Aorta (tissue), 5 donors: ENCODE measurements around the gene DNAJB14. TPM values are rescaled to one million over a fixed set of nuclear protein-coding genes. Genes with fewer than 3 reads are reported as not detected.

ENCODE experiments used
- ATAC-seq: fragments of 200-7000 bp; cut with Tn5 transposase; one replicate; pipeline ENCODE4 v1.9.1; 2022; ENCODE audit warnings: moderate library complexity; ENCODE audit not compliant: low FRiP score
- DNase-seq, 2 donors: peaks; one replicate each; pipeline ENCODE4 v3.0.0-alpha.2; 2020
- H3K27ac ChIP-seq, 2 donors: one replicate each; pipeline ENCODE4 v1.5.1; 2013; ENCODE audit warnings: low read length in 2 of 2, mild to moderate bottlenecking in 2 of 2, moderate library complexity in 2 of 2, control low read depth in 1 of 2, inconsistent platforms in 1 of 2, low read depth in 1 of 2
- H3K27me3 ChIP-seq, 2 donors: one replicate each; pipeline ENCODE4 v1.6.1; 2013; ENCODE audit warnings: control low read depth in 1 of 2, low read length in 1 of 2, mild to moderate bottlenecking in 1 of 2, moderate library complexity in 1 of 2; ENCODE audit not compliant: insufficient read depth in 2 of 2, control insufficient read depth in 1 of 2
- H3K36me3 ChIP-seq, 2 donors: one replicate each; pipeline ENCODE4 v1.6.1; 2013; ENCODE audit warnings: control low read depth in 1 of 2, low read length in 1 of 2, mild to moderate bottlenecking in 1 of 2; ENCODE audit not compliant: insufficient read depth in 2 of 2, control insufficient read depth in 1 of 2
- H3K4me1 ChIP-seq, 2 donors: one replicate each; pipeline ENCODE4 v1.6.1; 2013; ENCODE audit warnings: low read length in 2 of 2, control low read depth in 1 of 2, mild to moderate bottlenecking in 1 of 2, moderate library complexity in 1 of 2; ENCODE audit not compliant: insufficient read depth in 2 of 2, control insufficient read depth in 1 of 2
- H3K4me3 ChIP-seq, 2 donors: one replicate each; pipeline ENCODE4 v1.5.1; 2013; ENCODE audit warnings: low read length in 2 of 2, control low read depth in 1 of 2, mild to moderate bottlenecking in 1 of 2
- H3K9me3 ChIP-seq: one replicate; pipeline ENCODE4 v1.6.1; 2013; ENCODE audit warnings: mild to moderate bottlenecking, low read length; ENCODE audit not compliant: control insufficient read depth
- WGBS, 2 donors: extraction: QIAGEN DNeasy Blood & Tissue Kit; methylation state at CpG; one replicate each; pipeline ENCODE4 v1.1.7; 2013; 5-methylcytosine and 5-hydroxymethylcytosine counted together
- intact Hi-C, 2 donors: fragments of 100-400 bp; cut with DNase I; formaldehyde crosslinking; loops; one replicate each; pipeline versions ENCODE4 v1.14.2 to v1.15.0; 2022
- polyA plus RNA-seq, 2 donors: library from polyadenylated mRNA; stranded (reverse); fragments of 200-250 nt; gene quantifications; one replicate each; pipeline ENCODE4 v1.2.3, GENCODE V29; 2013
- total RNA-seq, 2 donors: library from RNA; stranded (reverse); fragmentation: NEBNext Ultra II Directional; extraction: Animal tissue kit (Norgen Biotek cat#: 25700); gene quantifications; one replicate each; pipeline ENCODE4 v1.2.1, GENCODE V29; 2021
- donor health status: healthy with polysubstance abuse.
- donor health status: Bipolar disorder and iron deficiency.
- donor health status: DM: no; HTN: no; CAD: no.
- donor health status: DM: no; HTN: no; CAD: no.
- donor health status: DM: yes; HTN: yes; CAD: no.

Gene DNAJB14
- total and polyA plus RNA-seq, 4 donors, result 12.4 to 58.6 (median 36.0) TPM

GRCh38 chr4:99921174-99921573, 25.2 kb downstream of the DNAJB14 start:
- 96 to 99% methylated on average over 3 of the region's 3 CpGs for WGBS, 2 donors
- Histone ChIP-seq H3K9me3 (no peaks in the 10 kb centered on the region), H3K27me3 (no peaks in the 10 kb centered on the region), H3K4me3 (no peak overlapping the region), H3K4me1 (no peaks in the 10 kb centered on the region), H3K36me3 (no peaks in the 10 kb centered on the region), H3K27ac (no peak overlapping the region)
- no peak for ATAC-seq
- DNase-seq, result no peak
- intact Hi-C loops, result no loop called here

- WGBS, 2 donors, result 96 to 97% methylated on average over 2 of the region's 2 CpGs
- intact Hi-C loops, result no loop called here
- H3K4me1 ChIP-seq, result no peaks in the 10 kb centered on the region
- H3K36me3 ChIP-seq, result no peaks in the 10 kb centered on the region
- H3K27me3 ChIP-seq, result no peaks in the 10 kb centered on the region
- DNase-seq, result no peak
- no peak for ATAC-seq
- no peak overlapping the region for H3K4me3 ChIP-seq
- H3K9me3 ChIP-seq, result no peaks in the 10 kb centered on the region
- H3K27ac ChIP-seq, result no peak overlapping the region
These were observed 27.8 kb downstream of the DNAJB14 start for GRCh38 chr4:99918656-99919055.

GRCh38 chr4:99917575-99917974, 28.8 kb downstream of the DNAJB14 start:
- H3K4me3 ChIP-seq, result no peak overlapping the region
- DNase-seq (no peak), ATAC-seq (no peak)
- H3K27me3 ChIP-seq, result no peaks in the 10 kb centered on the region
- WGBS, 2 donors, result 91 to 96% methylated on average over 3 of the region's 3 CpGs
- intact Hi-C loops, result no loop called here
- H3K9me3 ChIP-seq, result no peaks in the 10 kb centered on the region
- H3K36me3 ChIP-seq, result no peaks in the 10 kb centered on the region
- H3K27ac ChIP-seq, result no peak overlapping the region
- no peaks in the 10 kb centered on the region for H3K4me1 ChIP-seq

GRCh38 chr4:99915449-99915848, 31.0 kb downstream of the DNAJB14 start:
- DNase-seq, result no peak
- Histone ChIP-seq H3K27me3 (no peaks in the 10 kb centered on the region), H3K4me1 (no peaks in the 10 kb centered on the region), H3K4me3 (no peak overlapping the region), H3K27ac (no peak overlapping the region), H3K36me3 (no peaks in the 10 kb centered on the region), H3K9me3 (no peaks in the 10 kb centered on the region)
- no peak for ATAC-seq
- 91 to 97% methylated on average over 2 of the region's 2 CpGs for WGBS, 2 donors
- intact Hi-C loops, result no loop called here

- DNase-seq, result no peak
- 92 to 96% methylated on average over 16 of the region's 16 CpGs for WGBS, 2 donors
These were observed 51.4 kb downstream of the DNAJB14 start for GRCh38 chr4:99894998-99895397.

GRCh38 chr4:99894161-99894997, 52.0 kb downstream of the DNAJB14 start, which contains the start of gene LAMTOR3:
Gene LAMTOR3 (minus strand): TSS chr4:99894427. CDS start chr4:99893963, 464 bp downstream.
- H3K27me3 ChIP-seq, result no peaks in the 10 kb centered on the region
- H3K4me1 ChIP-seq, result peaks cover 0 to 4% of the 10 kb centered on the region in 2 donors
- DNase-seq (peak; percentile 95 to 96), ATAC-seq (peak; percentile 98)
- peak within 1 kb of the TSS; percentile 84 to 91 for H3K4me3 ChIP-seq
- H3K27ac ChIP-seq, result peak within 1 kb of the TSS in 1 of 2 donors; percentile 70
- H3K9me3 ChIP-seq, result no peaks in the 10 kb centered on the region
- no peaks in the 10 kb centered on the region for H3K36me3 ChIP-seq
- intact Hi-C loops, result loop anchor here (5.0 kb wide), 2 partner anchors 53 to 332 kb away; partner anchors contain the start of genes DNAJB14 (in 2 of the 2) and TRMT10A (in 1 of the 2)
- WGBS, 2 donors, result 2 to 3% methylated on average over 31 to 40 of the region's 40 CpGs

More at GRCh38 chr4:99894998-99895397, 51.4 kb downstream of the DNAJB14 start:
- H3K27me3 ChIP-seq, result no peaks in the 10 kb centered on the region
- no peak for ATAC-seq
- intact Hi-C loops, result loop anchor here (5.0 kb wide), 2 partner anchors 52 to 333 kb away; partner anchors contain the start of genes DNAJB14 (in 2 of the 2) and TRMT10A (in 1 of the 2)
- H3K4me1 ChIP-seq, result peaks cover 0 to 4% of the 10 kb centered on the region in 2 donors
- H3K27ac ChIP-seq, result no peak overlapping the region
- peak overlapping the region in 1 of 2 donors; percentile 84 for H3K4me3 ChIP-seq
- H3K9me3 ChIP-seq, result no peaks in the 10 kb centered on the region
- H3K36me3 ChIP-seq, result no peaks in the 10 kb centered on the region

- Histone ChIP-seq H3K27ac (peak overlapping the region in 1 of 2 donors; percentile 70), H3K4me1 (peaks cover 0 to 4% of the 10 kb centered on the region in 2 donors), H3K9me3 (no peaks in the 10 kb centered on the region), H3K36me3 (no peaks in the 10 kb centered on the region), H3K27me3 (no peaks in the 10 kb centered on the region), H3K4me3 (peak overlapping the region; percentile 84 to 91)
- DNase-seq, result no peak
- intact Hi-C loops, result loop anchor here (5.0 kb wide), 2 partner anchors 54 to 331 kb away; partner anchors contain the start of genes DNAJB14 (in 2 of the 2) and TRMT10A (in 1 of the 2)
- 1% methylated on average over 12 of the region's 12 CpGs for WGBS, 2 donors
- ATAC-seq, result no peak
These were observed 52.6 kb downstream of the DNAJB14 start for GRCh38 chr4:99893839-99894160.

GRCh38 chr4:99893029-99893428, 53.4 kb downstream of the DNAJB14 start:
- ATAC-seq (no peak), DNase-seq (no peak)
- H3K9me3 ChIP-seq, result no peaks in the 10 kb centered on the region
- no peak overlapping the region for H3K4me3 ChIP-seq
- H3K36me3 ChIP-seq, result no peaks in the 10 kb centered on the region
- intact Hi-C loops, result loop anchor here (5.0 kb wide), 2 partner anchors 54 to 331 kb away; partner anchors contain the start of genes DNAJB14 (in 2 of the 2) and TRMT10A (in 1 of the 2)
- H3K27me3 ChIP-seq, result no peaks in the 10 kb centered on the region
- H3K4me1 ChIP-seq, result peaks cover 0 to 4% of the 10 kb centered on the region in 2 donors
- 93 to 94% methylated on average over 8 of the region's 8 CpGs for WGBS, 2 donors
- H3K27ac ChIP-seq, result no peak overlapping the region
